Ascending aorta (tissue), 2 donors: ENCODE data around the gene AGPAT1. TPM values are rescaled to one million over a fixed set of nuclear protein-coding genes. Genes with fewer than 3 reads are reported as not detected.

Source experiments
- DNase-seq, 2 donors: peaks; one replicate each; pipeline ENCODE4 v3.0.0-alpha.2; 2019; ENCODE audit warnings: low spot score in 2 of 2
- H3K27ac ChIP-seq, 2 donors: fragments of 200-600 bp; sonication (generic); one replicate each; pipeline ENCODE4 v1.5.1; 2016 to 2017; ENCODE audit warnings: mild to moderate bottlenecking in 1 of 2
- H3K27me3 ChIP-seq: fragments of 200-600 bp; sonication (generic); one replicate; pipeline ENCODE4 v1.5.1; 2017
- H3K36me3 ChIP-seq, 2 donors: fragments of 200-600 bp; sonication (generic); one replicate each; pipeline ENCODE4 v1.5.1; 2016
- H3K4me1 ChIP-seq, 2 donors: fragments of 200-600 bp; sonication (generic); one replicate each; pipeline ENCODE4 v1.5.1; 2016 to 2017; ENCODE audit warnings: mild to moderate bottlenecking in 1 of 2
- H3K4me3 ChIP-seq, 2 donors: fragments of 200-600 bp; sonication (generic); one replicate each; pipeline ENCODE4 v1.5.1; 2016 to 2017; ENCODE audit warnings: mild to moderate bottlenecking in 1 of 2
- H3K9me3 ChIP-seq, 2 donors: fragments of 200-600 bp; sonication (generic); one replicate each; pipeline ENCODE4 v1.5.1; 2016
- intact Hi-C: fragments of 100-400 bp; cut with DNase I; formaldehyde crosslinking; loops from one replicate; pipeline ENCODE4 v1.15.1; 2023
- total RNA-seq: library from RNA; depleted of rRNA; stranded (reverse); fragments of >200 nt; gene quantifications from one replicate; pipeline ENCODE4 v1.1.0, GENCODE V29; 2016
- TF ChIP-seq, protein P1 (sequence below), 3 experiments: fragments of 200-600 bp in 2 of 3; fragments of 450-650 bp in 1 of 3; sonication (generic) in 2 of 3; IDR thresholded peaks; one replicate each; pipeline ENCODE4 v1.5.1; 2016 to 2019; ENCODE audit warnings: antibody characterized with exemption in 3 of 3, mild to moderate bottlenecking in 1 of 3, moderate library complexity in 1 of 3

The AGPAT1 gene
- total RNA-seq, 1 donor from 2014 or later = 136 TPM

GRCh38 chr6:32181148-32181702, 5.3 kb upstream of the AGPAT1 start:
- intact Hi-C loops = loop anchor here (10.0 kb wide), 1 partner anchor 636 kb away; the partner anchor contains the start of genes ATP6V1G2, DDX39B and NFKBIL1
- H3K4me1 ChIP-seq = peaks cover 3 to 21% of the 10 kb centered on the region in 2 donors
- H3K27ac ChIP-seq = no peak overlapping the region
- no peaks in the 10 kb centered on the region for H3K27me3 ChIP-seq
- no peak for DNase-seq
- no peak overlapping the region for H3K4me3 ChIP-seq
- peaks cover 26 to 30% of the 10 kb centered on the region in 2 donors for H3K36me3 ChIP-seq
- TF ChIP-seq, protein P1, sequence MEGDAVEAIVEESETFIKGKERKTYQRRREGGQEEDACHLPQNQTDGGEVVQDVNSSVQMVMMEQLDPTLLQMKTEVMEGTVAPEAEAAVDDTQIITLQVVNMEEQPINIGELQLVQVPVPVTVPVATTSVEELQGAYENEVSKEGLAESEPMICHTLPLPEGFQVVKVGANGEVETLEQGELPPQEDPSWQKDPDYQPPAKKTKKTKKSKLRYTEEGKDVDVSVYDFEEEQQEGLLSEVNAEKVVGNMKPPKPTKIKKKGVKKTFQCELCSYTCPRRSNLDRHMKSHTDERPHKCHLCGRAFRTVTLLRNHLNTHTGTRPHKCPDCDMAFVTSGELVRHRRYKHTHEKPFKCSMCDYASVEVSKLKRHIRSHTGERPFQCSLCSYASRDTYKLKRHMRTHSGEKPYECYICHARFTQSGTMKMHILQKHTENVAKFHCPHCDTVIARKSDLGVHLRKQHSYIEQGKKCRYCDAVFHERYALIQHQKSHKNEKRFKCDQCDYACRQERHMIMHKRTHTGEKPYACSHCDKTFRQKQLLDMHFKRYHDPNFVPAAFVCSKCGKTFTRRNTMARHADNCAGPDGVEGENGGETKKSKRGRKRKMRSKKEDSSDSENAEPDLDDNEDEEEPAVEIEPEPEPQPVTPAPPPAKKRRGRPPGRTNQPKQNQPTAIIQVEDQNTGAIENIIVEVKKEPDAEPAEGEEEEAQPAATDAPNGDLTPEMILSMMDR (IDR thresholded peaks at IDR 0.05) = no peak
- no peaks in the 10 kb centered on the region for H3K9me3 ChIP-seq

DNA sequence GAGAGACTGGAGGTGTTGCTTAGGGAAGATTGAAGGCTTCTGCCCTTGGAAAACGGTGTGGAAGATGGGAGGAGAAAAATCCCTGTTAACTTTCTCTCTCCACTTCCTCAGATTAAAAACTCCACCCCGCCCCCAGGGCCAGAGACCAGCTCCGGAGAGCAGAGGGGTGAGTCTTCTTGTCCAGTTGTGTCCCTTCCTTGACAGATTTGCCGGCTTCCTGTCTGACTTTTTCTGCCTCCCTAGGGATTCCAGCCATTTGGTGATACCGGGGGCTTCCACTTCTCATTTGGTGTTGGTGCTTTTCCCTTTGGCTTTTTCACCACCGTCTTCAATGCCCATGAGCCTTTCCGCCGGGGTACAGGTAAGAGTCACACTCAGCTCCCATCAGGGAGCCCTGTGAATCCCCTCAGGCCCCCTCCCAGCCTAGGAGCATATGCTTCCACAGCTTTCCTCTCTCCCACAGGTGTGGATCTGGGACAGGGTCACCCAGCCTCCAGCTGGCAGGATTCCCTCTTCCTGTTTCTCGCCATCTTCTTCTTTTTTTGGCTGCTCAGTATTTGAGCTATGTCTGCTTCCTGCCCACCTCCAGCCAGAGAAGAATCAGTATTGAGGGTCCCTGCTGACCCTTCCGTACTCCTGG, 4.0 kb upstream of the AGPAT1 start:
- Histone ChIP-seq H3K4me1 (peaks cover 9 to 23% of the 10 kb centered on the region in 2 donors), H3K27ac (no peak overlapping the region), H3K36me3 (peaks cover 25 to 30% of the 10 kb centered on the region in 2 donors), H3K9me3 (no peaks in the 10 kb centered on the region), H3K27me3 (no peaks in the 10 kb centered on the region), H3K4me3 (peak overlapping the region in 1 of 2 donors; percentile 62)
- no peak for DNase-seq
- TF ChIP-seq, protein P1 (IDR thresholded peaks at IDR 0.05) = no peak
- intact Hi-C loops = loop anchor here (5.0 to 10.0 kb wide), 5 partner anchors 205 to 1237 kb away; partner anchors contain the start of genes ATP6V1G2, BRD2, C6orf47 and CSNK2B

DNA sequence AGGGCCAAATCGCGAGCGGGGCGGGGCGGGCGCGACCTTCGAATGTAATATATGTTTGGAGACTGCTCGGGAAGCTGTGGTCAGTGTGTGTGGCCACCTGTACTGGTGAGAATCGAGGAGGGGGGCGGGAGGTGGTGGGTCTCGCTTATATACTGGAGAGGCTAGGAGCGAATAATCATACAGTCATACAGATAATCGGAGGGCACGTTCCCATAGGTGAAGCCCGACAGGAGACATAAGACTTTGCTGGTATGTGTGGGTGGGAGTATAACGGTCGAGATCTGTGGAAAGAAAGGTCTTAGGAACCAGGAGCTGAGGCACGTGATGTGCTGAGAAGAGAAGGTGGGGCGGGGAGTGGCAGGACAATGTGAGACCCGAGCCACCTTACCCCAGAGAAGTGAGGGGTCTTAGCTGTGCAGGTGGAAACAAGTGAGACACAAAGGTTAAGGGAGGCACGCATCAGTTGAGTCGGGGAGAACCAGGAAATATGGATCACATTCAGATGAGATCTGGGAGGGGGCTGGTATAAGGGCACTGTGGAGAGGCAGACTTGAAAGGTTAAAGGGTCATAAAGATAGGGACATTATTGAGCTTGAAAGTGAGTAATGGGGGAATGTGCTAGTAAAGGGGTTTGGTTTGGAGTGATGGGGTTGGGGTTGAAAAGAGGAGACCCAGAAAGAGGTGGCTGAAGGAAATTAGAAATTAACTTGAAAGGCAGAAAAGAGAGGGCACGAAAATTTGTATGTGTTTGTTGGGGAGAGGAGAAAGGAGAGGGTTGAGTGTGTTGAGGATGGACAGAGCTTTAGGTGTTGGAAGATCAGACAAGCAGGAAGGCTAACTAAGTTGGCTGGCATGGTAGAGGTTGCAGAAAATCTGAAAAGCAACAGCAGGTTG, 2.9 kb upstream of the AGPAT1 start:
- H3K4me3 ChIP-seq = peak overlapping the region; percentile 62 to 73
- TF ChIP-seq, protein P1 (IDR thresholded peaks at IDR 0.05) = no peak
- peaks cover 25 to 30% of the 10 kb centered on the region in 2 donors for H3K36me3 ChIP-seq
- peaks cover 9 to 27% of the 10 kb centered on the region in 2 donors for H3K4me1 ChIP-seq
- H3K27ac ChIP-seq = peak overlapping the region; percentile 87 to 92
- H3K9me3 ChIP-seq = no peaks in the 10 kb centered on the region
- no peaks in the 10 kb centered on the region for H3K27me3 ChIP-seq
- no peak for DNase-seq
- intact Hi-C loops = loop anchor here (1.0 to 10.0 kb wide), 5 partner anchors 12 to 1239 kb away; partner anchors contain the start of genes BRD2, C6orf47, CSNK2B and CUTA

- Histone ChIP-seq H3K9me3 (no peaks in the 10 kb centered on the region), H3K4me1 (peaks cover 9 to 27% of the 10 kb centered on the region in 2 donors), H3K36me3 (peaks cover 25% of the 10 kb centered on the region in 2 donors), H3K27me3 (no peaks in the 10 kb centered on the region), H3K27ac (peak within 1 kb of the TSS; percentile 87 to 92), H3K4me3 (peak within 1 kb of the TSS; percentile 73 to 99)
- intact Hi-C loops = loop anchor here (1.0 to 10.0 kb wide), 7 partner anchors 12 to 1239 kb away; partner anchors contain the start of genes BRD2, C6orf47, CSNK2B and CUTA
- TF ChIP-seq, protein P1 (IDR thresholded peaks at IDR 0.05) = no peak
- peak; percentile 96 to 99 for DNase-seq
These were observed 2.1 kb upstream of the AGPAT1 start, which contains the start of gene RNF5 for GRCh38 chr6:32177788-32178546. Gene RNF5, plus strand, starts transcription at chr6:32178405. Its CDS starts 107 bp downstream, at chr6:32178512.
